ENCODE measurements around the gene PARD3B. TPM values are rescaled to one million over a fixed set of nuclear protein-coding genes. Genes with fewer than 3 reads are reported as not detected.
A peak's percentile ranks its signal among the peaks of the same experiment; 100 is the strongest.

The PARD3B gene
- total RNA-seq, 2 experiments from 2014 or later = 0.11 to 0.88 TPM

DNA sequence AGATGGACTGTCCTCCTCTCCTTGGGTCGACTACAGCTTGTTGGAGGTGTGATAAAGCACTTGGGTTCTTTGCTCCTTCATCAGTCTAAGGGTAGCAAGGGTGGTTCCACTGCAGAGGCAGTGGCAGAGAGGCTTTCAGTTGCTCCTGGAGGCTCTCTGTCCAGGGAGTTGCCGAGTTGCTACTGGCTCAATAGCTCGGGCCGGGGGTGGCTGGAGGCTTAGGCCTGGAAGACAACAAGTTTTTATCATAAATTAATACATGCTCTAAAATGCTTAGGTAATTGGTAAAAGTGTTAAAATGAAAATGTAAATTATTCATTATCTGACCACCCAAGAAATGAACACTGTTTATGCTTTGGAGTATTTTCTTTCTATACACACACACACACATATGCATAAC lies 975.0 kb downstream of the PARD3B start:
- DNase-seq (no peak), ATAC-seq (no peak)
- no peaks in the 10 kb centered on the region for H3K36me3 Mint-ChIP-seq (ENCODE audit: low read depth)
- H3K9me3 Mint-ChIP-seq = peaks cover 10% of the 10 kb centered on the region
- no peak for TF ChIP-seq CTCF (IDR thresholded peaks at IDR 0.05)
- H3K4me3 Mint-ChIP-seq = no peak overlapping the region
- no peaks in the 10 kb centered on the region for H3K4me1 Mint-ChIP-seq (ENCODE audit: low read depth)
- H3K27ac Mint-ChIP-seq = no peak overlapping the region
- ChIA-PET CTCF (no interaction called here), POLR2A (no interaction called here)
- H3K27me3 Mint-ChIP-seq = peaks cover 2% of the 10 kb centered on the region
- intact Hi-C loops (cut with micrococcal nuclease) = no loop called here

GRCh38 chr2:205524656-205525055 lies 979.4 kb downstream of the PARD3B start:
- POLR2A ChIA-PET = no interaction called here
- H3K36me3 Mint-ChIP-seq (ENCODE audit: low read depth) = no peaks in the 10 kb centered on the region
- H3K27me3 Mint-ChIP-seq = peaks cover 5% of the 10 kb centered on the region
- H3K4me1 Mint-ChIP-seq (ENCODE audit: low read depth) = peaks cover 4% of the 10 kb centered on the region
- ATAC-seq (no peak), DNase-seq (no peak)
- H3K27ac Mint-ChIP-seq = no peak overlapping the region
- CTCF ChIA-PET = no interaction called here
- no peak for TF ChIP-seq CTCF (IDR thresholded peaks at IDR 0.05)
- H3K4me3 Mint-ChIP-seq = no peak overlapping the region
- peaks cover 2% of the 10 kb centered on the region for H3K9me3 Mint-ChIP-seq
- intact Hi-C loops (cut with micrococcal nuclease) = no loop called here

DNA sequence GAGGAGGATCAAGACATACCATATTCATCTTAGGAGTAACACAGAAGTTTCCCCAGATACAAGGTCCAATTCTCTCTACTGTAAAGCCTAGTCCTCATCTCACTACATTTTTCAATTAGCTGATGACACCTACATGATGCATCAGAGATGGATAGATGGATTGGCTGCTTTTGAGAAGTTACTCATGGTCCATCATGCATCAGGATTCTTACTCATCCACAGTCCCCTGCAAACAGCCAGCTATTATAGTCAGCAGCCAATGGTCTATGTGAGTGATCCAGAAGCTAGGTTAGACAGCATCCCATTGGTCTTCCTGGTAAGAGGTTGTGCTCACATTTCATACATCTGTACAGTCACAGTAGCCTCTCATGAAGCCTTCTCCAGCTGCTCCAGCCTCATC lies 982.5 kb downstream of the PARD3B start:
- Mint-ChIP-seq H3K9me3 (no peaks in the 10 kb centered on the region), H3K4me3 (no peak overlapping the region), H3K4me1 (ENCODE audit: low read depth) (peaks cover 4% of the 10 kb centered on the region), H3K36me3 (ENCODE audit: low read depth) (no peaks in the 10 kb centered on the region), H3K27ac (no peak overlapping the region), H3K27me3 (peaks cover 10% of the 10 kb centered on the region)
- TF ChIP-seq CTCF (IDR thresholded peaks at IDR 0.05) = no peak
- ChIA-PET CTCF (no interaction called here), POLR2A (no interaction called here)
- DNase-seq (no peak), ATAC-seq (peak; percentile 53)
- intact Hi-C loops (cut with micrococcal nuclease) = no loop called here

GRCh38 chr2:205531072-205531471 lies 985.8 kb downstream of the PARD3B start:
- Mint-ChIP-seq H3K27ac (no peak overlapping the region), H3K4me1 (ENCODE audit: low read depth) (peaks cover 4% of the 10 kb centered on the region), H3K9me3 (no peaks in the 10 kb centered on the region), H3K27me3 (peaks cover 7% of the 10 kb centered on the region), H3K36me3 (ENCODE audit: low read depth) (no peaks in the 10 kb centered on the region), H3K4me3 (no peak overlapping the region)
- DNase-seq (no peak), ATAC-seq (no peak)
- ChIA-PET CTCF (no interaction called here), POLR2A (no interaction called here)
- intact Hi-C loops (cut with micrococcal nuclease) = no loop called here
- TF ChIP-seq CTCF (IDR thresholded peaks at IDR 0.05) = no peak

DNA sequence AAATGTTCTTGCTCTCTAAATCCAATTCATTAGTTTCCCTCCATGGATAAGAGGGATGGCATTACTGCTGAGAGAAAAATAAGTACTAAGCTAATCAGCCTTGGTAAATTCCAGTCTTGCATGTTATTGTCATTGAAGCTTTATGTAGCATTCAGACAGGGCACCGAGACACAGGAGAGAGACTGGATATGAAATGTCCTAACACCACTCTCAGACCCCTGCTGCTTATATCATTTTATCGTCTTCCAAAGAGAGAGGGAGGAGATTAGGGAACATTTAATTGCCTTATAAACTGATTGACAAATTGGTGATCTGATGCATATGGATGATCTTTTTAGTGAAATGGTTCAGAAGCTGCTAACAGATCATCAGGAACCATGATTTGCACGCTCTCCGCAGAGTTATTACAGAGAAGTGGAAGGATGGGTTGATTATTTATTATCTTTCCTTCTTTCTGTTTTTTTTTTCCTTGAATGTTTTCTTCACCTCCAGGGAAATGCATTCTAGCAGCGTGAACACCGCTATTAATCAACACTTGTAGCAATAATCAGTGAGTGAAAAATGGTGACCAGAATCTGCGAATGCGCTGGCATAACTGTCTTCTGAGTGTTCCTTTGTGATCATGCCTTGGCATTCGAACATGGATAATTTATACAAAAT lies 986.3 kb downstream of the PARD3B start:
- Mint-ChIP-seq H3K4me1 (ENCODE audit: low read depth) (peaks cover 4% of the 10 kb centered on the region), H3K36me3 (ENCODE audit: low read depth) (no peaks in the 10 kb centered on the region), H3K9me3 (no peaks in the 10 kb centered on the region), H3K27me3 (peaks cover 7% of the 10 kb centered on the region), H3K27ac (no peak overlapping the region), H3K4me3 (no peak overlapping the region)
- no peak for TF ChIP-seq CTCF (IDR thresholded peaks at IDR 0.05)
- DNase-seq = no peak
- POLR2A ChIA-PET = no interaction called here
- CTCF ChIA-PET = interaction anchor here (1.0 kb wide), 1 partner anchor 10 kb away, joined by 3 read pairs; no protein-coding TSS in a partner anchor
- intact Hi-C loops (cut with micrococcal nuclease) = no loop called here
- no peak for ATAC-seq
